ENCODE data around the gene RASA1.

GRCh38 chr5:87394411-87395165 is 126.9 kb downstream of the RASA1 start:
- TF ChIP-seq CTCF (IDR thresholded peaks at IDR 0.05) (no peak), POLR2AphosphoS5 (IDR thresholded peaks at IDR 0.05; ENCODE audit: low read depth, low read length) (no peak), TCF7L2 (IDR thresholded peaks at IDR 0.05; ENCODE audit: low read depth, low read length) (no peak), SIN3A (IDR thresholded peaks at IDR 0.05; ENCODE audit: borderline replicate concordance, insufficient read depth, low read depth, low read length) (no peak)
